ENCODE measurements around the gene TRIL. TPM values are rescaled to one million over a fixed set of nuclear protein-coding genes. Genes with fewer than 3 reads are reported as not detected.

TRIL gene
- total and polyA plus RNA-seq, 2 donors (not counting 3 experiments of a cell fraction or from before 2014, with no cell fraction given), result 0.52 to 1.8 TPM

DNA sequence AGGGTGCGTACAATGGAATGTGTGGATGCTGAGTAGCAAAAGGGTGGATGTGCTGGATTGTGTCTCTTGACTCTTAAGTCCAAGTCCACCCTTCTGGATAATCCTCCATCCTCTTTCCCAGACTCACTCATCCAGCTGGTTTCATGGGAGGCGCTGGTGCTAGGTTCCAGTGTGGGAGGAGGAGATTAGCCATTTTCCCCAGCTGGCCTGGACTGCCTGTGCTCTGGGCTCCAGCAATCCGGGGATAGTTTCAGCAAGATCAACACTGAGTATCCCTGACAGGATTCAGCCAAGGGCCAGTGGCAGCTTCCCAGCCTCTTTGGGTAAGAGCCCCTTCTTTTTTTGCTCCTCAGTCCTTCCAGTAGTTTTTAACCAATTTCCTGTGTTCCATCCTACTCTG lies 21.6 kb upstream of the TRIL start:
- H3K4me3 ChIP-seq (replicated peaks in 1 of 3; ENCODE audit: insufficient read depth in 1 of 3, low read depth in 1 of 3, low read length in 3 of 3), result no peak overlapping the region
- H2AFZ ChIP-seq (ENCODE audit: low read depth, low read length), result no peak overlapping the region
- H4K20me1 ChIP-seq (replicated peaks; ENCODE audit: control insufficient read depth, extremely low read depth, insufficient read depth, low read length), result no peaks in the 10 kb centered on the region
- no peaks in the 10 kb centered on the region for H3K36me3 ChIP-seq (ENCODE audit: control insufficient read depth in 2 of 2, extremely low read depth in 1 of 2, insufficient read depth in 2 of 2, low read length in 2 of 2)
- intact Hi-C loops (cut with micrococcal nuclease) (no loop called here), dilution Hi-C loops (cut with MboI; ENCODE audit: extremely low pct_ligation_motif_present, low sequenced_read_pairs) (no loop called here)
- H3K79me2 ChIP-seq (ENCODE audit: control insufficient read depth, insufficient read depth, low read length), result no peaks in the 10 kb centered on the region
- no TSS peak for BruUV-seq (replicated peaks)
- ChIA-PET POLR2A (no interaction called here), CTCF (interaction anchor here (0.9 to 4.2 kb wide), 8 partner anchors 10 to 210 kb away, joined by 3 to 17 read pairs (median 3); partner anchors contain the start of gene TRIL)
- DNase-seq (ENCODE audit: low read depth, low spot score) (no peak), FAIRE-seq (no peak)
- H3K9ac ChIP-seq (replicated peaks; ENCODE audit: extremely low read depth, insufficient read depth, low read length), result no peak overlapping the region
- no peaks in the 10 kb centered on the region for H3K4me1 ChIP-seq (ENCODE audit: control insufficient read depth, extremely low read depth, insufficient read depth, low read length)
- TF ChIP-seq MYC (IDR thresholded peaks at IDR 0.05; ENCODE audit: low read depth, low read length), result no peak
- TF ChIP-seq, protein P1, sequence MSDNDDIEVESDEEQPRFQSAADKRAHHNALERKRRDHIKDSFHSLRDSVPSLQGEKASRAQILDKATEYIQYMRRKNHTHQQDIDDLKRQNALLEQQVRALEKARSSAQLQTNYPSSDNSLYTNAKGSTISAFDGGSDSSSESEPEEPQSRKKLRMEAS (IDR thresholded peaks at IDR 0.05; ENCODE audit: insufficient read depth, insufficient read length), result no peak
- TF ChIP-seq, protein P2, sequence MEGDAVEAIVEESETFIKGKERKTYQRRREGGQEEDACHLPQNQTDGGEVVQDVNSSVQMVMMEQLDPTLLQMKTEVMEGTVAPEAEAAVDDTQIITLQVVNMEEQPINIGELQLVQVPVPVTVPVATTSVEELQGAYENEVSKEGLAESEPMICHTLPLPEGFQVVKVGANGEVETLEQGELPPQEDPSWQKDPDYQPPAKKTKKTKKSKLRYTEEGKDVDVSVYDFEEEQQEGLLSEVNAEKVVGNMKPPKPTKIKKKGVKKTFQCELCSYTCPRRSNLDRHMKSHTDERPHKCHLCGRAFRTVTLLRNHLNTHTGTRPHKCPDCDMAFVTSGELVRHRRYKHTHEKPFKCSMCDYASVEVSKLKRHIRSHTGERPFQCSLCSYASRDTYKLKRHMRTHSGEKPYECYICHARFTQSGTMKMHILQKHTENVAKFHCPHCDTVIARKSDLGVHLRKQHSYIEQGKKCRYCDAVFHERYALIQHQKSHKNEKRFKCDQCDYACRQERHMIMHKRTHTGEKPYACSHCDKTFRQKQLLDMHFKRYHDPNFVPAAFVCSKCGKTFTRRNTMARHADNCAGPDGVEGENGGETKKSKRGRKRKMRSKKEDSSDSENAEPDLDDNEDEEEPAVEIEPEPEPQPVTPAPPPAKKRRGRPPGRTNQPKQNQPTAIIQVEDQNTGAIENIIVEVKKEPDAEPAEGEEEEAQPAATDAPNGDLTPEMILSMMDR (IDR thresholded peaks at IDR 0.05; ENCODE audit: extremely low read depth in 1 of 2, insufficient read depth in 1 of 2, low read depth in 1 of 2, low read length in 2 of 2), result no peak
- TF ChIP-seq POLR2AphosphoS5 (IDR thresholded peaks at IDR 0.05; ENCODE audit: insufficient read depth, low read depth, low read length), result no peak
- TF ChIP-seq FOS (IDR thresholded peaks at IDR 0.05; ENCODE audit: borderline replicate concordance, insufficient read depth, low read length), result no peak
- no peak for TF ChIP-seq GATA2 (IDR thresholded peaks at IDR 0.05; ENCODE audit: insufficient read depth, insufficient read length, low read depth, low read length)
- TF ChIP-seq POLR2A (IDR thresholded peaks at IDR 0.05; ENCODE audit: low read depth, low read length), result no peak
- TF ChIP-seq JUN (IDR thresholded peaks at IDR 0.05; ENCODE audit: borderline replicate concordance, insufficient read depth, insufficient read length, low read depth), result no peak
- no peak overlapping the region for H3K27ac ChIP-seq (ENCODE audit: insufficient read depth, low read depth, low read length)
- no peak overlapping the region for H3K4me2 ChIP-seq (ENCODE audit: insufficient read depth, low read length)
- H3K9me1 ChIP-seq (replicated peaks; ENCODE audit: control insufficient read depth, extremely low read depth, insufficient read depth, low read length), result no peaks in the 10 kb centered on the region
- no peaks in the 10 kb centered on the region for H3K9me3 ChIP-seq (replicated peaks; ENCODE audit: control insufficient read depth, insufficient read depth, low read length)
- peaks cover 2% of the 10 kb centered on the region in 2 experiments for H3K27me3 ChIP-seq (ENCODE audit: control insufficient read depth in 2 of 2, insufficient read depth in 2 of 2, low read length in 2 of 2)

All from endothelial cell of umbilical vein (primary cell).